HG03432 (cell line): ENCODE measurements around the gene EVA1C.
"Not testable (repeated sequence)": the region's sequence is repeated elsewhere in the genome, so short reads cannot be mapped to it uniquely, and the experiment has no call there.

Experiments
- ATAC-seq: cut with Tn5 transposase; IDR thresholded peaks from one replicate; pipeline ENCODE4 v1.9.1; 2021; ENCODE audit warnings: mild to moderate bottlenecking, moderate library complexity; ENCODE audit not compliant: unreplicated experiment

EVA1C gene

DNA sequence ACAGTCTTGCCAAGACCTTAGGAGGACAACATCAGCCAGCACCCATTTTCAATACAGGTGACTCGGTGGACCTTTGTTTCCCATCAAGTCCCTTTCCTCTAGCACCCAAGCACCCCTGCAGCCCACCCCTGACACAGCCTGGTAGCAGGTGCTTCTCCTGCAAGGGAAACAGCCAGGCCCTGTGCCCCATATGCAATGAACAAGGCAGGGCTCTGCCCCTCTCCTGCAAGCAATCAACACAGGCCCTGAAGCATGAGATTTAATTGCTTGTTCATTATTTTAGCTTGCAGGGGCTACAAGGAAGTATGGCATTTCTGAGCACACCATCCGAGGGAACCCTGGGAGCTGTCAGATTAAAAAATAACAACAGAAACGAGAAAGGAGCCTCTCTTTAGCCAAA, 137.4 kb downstream of the EVA1C start:
- no peak for ATAC-seq

DNA sequence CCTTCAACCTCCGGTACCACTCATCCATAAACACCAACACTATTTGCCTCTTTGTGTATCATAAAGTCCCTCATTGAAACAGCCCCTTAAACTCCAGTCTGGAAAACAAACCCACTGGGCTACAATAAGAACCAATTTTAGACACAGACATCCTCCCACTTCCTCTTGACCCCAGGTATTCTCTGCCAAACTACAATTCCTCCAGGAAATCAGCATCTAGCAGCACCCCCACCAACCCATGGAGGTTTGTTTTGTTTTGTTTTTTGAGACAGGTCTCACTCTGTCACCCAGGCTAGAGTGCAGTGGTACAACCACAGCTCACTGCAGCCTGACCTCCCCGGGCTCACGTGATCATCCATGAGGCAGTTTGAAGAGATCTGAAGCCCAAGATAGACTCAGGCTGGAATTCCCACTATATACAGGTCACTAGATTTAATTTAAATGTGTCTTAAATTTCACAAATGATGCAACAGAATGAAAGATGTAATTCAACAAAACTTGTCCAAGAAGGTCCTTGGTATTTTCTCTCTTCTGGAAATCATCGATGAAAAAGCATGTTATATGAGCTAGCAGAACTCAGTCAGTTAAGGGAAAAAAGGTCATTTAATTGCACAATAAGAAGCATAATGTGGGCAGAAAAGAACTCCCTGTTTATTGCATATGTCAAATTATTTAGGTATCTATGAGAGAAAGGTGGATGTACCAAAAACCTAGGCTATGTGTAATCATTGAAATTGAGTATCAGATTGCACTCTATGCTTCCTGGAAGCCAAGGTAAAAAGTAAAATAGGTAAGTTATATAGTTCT, 142.5 kb downstream of the EVA1C start:
- ATAC-seq: no peak

- no peak for ATAC-seq
Observed at GRCh38 chr21:32558106-32558505, 145.6 kb downstream of the EVA1C start.

DNA sequence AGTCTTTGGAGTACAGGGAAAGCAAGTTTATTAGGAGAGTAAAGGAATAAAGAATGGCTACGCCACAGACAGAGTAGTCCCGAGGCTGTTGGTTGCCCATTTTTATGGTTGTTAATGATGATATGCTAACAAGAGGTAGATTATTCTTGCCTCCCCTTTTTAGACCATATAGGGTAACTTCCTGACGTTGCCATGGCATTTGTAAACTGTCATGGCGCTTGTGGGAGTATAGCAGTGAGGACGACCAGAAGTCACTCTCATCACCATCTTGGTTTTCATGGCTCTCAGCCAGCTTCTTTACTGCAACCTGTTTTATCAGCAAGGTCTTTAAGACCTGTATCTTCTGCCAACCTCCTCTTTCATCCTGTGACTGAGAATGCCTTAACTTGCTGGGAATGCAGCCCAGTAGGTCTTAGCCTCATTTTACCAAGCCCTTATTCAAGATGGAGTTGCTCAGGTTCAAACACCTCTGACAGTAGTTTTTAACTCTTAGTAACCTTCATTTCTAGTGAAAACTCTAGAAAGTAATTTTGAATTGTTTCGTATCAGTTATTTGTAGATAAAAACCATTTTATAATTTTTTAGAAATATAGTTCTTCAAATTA, 146.6 kb downstream of the EVA1C start:
- ATAC-seq: no peak

DNA sequence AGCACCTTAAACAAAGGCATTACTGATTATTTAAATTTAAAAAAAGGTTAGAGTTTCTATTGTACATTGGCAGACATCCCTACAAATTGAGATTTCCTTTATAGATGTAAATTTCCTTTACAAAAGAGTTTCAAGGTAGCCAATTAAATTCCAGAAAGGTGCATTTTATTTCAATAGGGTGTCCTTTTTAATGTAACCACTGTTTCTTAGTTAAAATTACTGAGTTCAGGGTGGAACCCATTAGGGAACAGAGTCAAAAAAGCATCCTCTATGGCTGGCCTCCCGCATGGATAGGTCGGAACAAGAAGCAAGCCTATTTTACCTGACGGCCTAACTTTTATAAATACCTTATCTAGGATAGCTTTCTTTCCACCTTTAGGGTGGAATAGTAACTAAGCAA, 148.4 kb downstream of the EVA1C start:
- ATAC-seq: no peak

- ATAC-seq: not testable (repeated sequence)
Observed at GRCh38 chr21:32561476-32561875, 149.0 kb downstream of the EVA1C start.

DNA sequence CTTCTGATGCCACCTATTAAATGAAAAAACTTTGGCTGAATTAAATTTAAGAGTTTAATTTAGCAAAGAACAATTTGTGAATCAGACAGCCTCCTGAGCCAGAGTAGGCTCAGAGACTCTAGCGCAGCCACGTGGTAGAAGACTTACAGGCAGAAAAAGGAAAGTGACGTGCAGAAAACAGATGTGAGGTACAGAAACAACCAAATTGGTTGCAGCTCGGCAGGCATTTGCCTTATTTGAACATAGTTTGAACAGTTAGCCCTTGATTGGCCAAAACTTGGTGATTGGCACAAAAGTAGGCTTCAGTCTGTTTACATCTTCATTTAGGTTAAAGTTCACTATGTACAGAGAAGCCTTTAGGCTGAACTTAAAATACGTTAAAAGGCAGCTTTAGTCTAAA, 149.9 kb downstream of the EVA1C start:
- ATAC-seq: no peak

- ATAC-seq: no peak
Observed at GRCh38 chr21:32562915-32563314, 150.4 kb downstream of the EVA1C start.
